ENCODE data around the gene REPS2. TPM values are rescaled to one million over a fixed set of nuclear protein-coding genes. Genes with fewer than 3 reads are reported as not detected.

Gene REPS2
- total RNA-seq, 3 donors from 2014 or later (not counting 1 experiment from before 2014, with no cell fraction given), result 0.27 to 9.2 (median 0.59) TPM

DNA sequence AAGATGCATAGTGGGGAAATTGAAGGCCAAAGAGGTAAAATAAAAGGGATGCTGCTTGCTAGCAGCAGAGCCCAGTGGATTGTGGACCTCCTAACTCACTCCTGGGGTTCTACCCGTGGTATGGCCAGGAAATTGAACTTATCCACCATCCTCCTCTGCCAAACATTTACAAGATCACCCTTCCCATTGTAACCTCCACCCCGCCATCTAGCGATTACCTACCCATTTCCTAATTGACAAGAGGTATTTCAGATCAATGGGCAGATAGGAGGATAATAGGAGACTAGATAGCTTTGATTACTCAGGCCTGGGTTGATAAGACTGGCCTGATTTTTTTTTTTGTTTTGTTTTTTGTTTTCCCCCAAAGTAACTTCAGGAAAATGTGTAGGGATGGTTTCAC, 67.8 kb downstream of the REPS2 start:
- no peaks in the 10 kb centered on the region for H3K27me3 ChIP-seq (ENCODE audit: control insufficient read depth, insufficient read depth, low read length)
- no peaks in the 10 kb centered on the region for H3K36me3 Mint-ChIP-seq
- no peaks in the 10 kb centered on the region for H3K36me3 ChIP-seq (ENCODE audit: control insufficient read depth, insufficient read depth, low read length)
- H3K4me3 ChIP-seq (ENCODE audit: low read length), result no peak overlapping the region
- intact Hi-C loops (cut with micrococcal nuclease), result no loop called here
- DNase-seq (no peak), ATAC-seq (no peak)
- H3K4me3 Mint-ChIP-seq, result no peak overlapping the region
- H3K27ac Mint-ChIP-seq, result no peak overlapping the region
- no peaks in the 10 kb centered on the region for H3K9me3 ChIP-seq (ENCODE audit: control insufficient read depth, insufficient read depth, low read length)
- no peak overlapping the region for H3K27ac ChIP-seq (ENCODE audit: low read length)
- TF ChIP-seq, protein P1, sequence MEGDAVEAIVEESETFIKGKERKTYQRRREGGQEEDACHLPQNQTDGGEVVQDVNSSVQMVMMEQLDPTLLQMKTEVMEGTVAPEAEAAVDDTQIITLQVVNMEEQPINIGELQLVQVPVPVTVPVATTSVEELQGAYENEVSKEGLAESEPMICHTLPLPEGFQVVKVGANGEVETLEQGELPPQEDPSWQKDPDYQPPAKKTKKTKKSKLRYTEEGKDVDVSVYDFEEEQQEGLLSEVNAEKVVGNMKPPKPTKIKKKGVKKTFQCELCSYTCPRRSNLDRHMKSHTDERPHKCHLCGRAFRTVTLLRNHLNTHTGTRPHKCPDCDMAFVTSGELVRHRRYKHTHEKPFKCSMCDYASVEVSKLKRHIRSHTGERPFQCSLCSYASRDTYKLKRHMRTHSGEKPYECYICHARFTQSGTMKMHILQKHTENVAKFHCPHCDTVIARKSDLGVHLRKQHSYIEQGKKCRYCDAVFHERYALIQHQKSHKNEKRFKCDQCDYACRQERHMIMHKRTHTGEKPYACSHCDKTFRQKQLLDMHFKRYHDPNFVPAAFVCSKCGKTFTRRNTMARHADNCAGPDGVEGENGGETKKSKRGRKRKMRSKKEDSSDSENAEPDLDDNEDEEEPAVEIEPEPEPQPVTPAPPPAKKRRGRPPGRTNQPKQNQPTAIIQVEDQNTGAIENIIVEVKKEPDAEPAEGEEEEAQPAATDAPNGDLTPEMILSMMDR (IDR thresholded peaks at IDR 0.05), result no peak
- 88% methylated on average over 1 of the region's 3 CpGs for WGBS (ENCODE audit: insufficient coverage)
- H3K4me1 ChIP-seq (ENCODE audit: control insufficient read depth, insufficient read depth, low read length), result no peaks in the 10 kb centered on the region
- H3K9me3 Mint-ChIP-seq, result no peaks in the 10 kb centered on the region
- H3K4me1 Mint-ChIP-seq, result no peaks in the 10 kb centered on the region
- H3K27me3 Mint-ChIP-seq (ENCODE audit: low read depth in 2 of 2), result peaks cover 0 to 20% of the 10 kb centered on the region in 2 donors

DNA sequence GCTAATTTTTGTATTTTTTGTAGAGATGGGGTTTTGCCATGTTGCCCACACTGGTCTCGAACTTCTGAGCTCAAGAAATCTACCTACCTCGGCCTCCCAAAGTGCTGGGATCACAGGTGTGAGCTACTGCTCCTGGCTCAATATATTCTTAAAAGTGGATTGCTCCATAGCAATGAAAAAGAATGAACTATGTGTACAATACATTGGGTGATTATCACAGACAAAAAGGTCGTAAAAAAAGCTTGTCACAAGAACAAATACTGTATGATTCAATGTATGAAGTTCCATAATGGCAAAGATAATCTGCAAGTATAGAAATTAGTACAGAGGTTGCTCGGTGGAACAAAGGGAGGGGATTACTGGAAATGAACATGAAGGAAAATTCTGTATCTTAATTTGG, 70.7 kb downstream of the REPS2 start:
- intact Hi-C loops (cut with micrococcal nuclease), result no loop called here
- no peaks in the 10 kb centered on the region for H3K36me3 Mint-ChIP-seq
- peaks cover 0 to 20% of the 10 kb centered on the region in 2 donors for H3K27me3 Mint-ChIP-seq (ENCODE audit: low read depth in 2 of 2)
- H3K4me3 Mint-ChIP-seq, result no peak overlapping the region
- H3K4me1 Mint-ChIP-seq, result no peaks in the 10 kb centered on the region
- H3K27ac ChIP-seq (ENCODE audit: low read length), result no peak overlapping the region
- DNase-seq (no peak), ATAC-seq (no peak)
- H3K4me1 ChIP-seq (ENCODE audit: control insufficient read depth, insufficient read depth, low read length), result no peaks in the 10 kb centered on the region
- H3K36me3 ChIP-seq (ENCODE audit: control insufficient read depth, insufficient read depth, low read length), result no peaks in the 10 kb centered on the region
- 91% methylated on average over 4 of the region's 4 CpGs for WGBS (ENCODE audit: insufficient coverage)
- H3K9me3 ChIP-seq (ENCODE audit: control insufficient read depth, insufficient read depth, low read length), result no peaks in the 10 kb centered on the region
- TF ChIP-seq, protein P1 (IDR thresholded peaks at IDR 0.05), result no peak
- H3K27ac Mint-ChIP-seq, result no peak overlapping the region
- H3K4me3 ChIP-seq (ENCODE audit: low read length), result no peak overlapping the region
- H3K27me3 ChIP-seq (ENCODE audit: control insufficient read depth, insufficient read depth, low read length), result no peaks in the 10 kb centered on the region
- H3K9me3 Mint-ChIP-seq, result no peaks in the 10 kb centered on the region

DNA sequence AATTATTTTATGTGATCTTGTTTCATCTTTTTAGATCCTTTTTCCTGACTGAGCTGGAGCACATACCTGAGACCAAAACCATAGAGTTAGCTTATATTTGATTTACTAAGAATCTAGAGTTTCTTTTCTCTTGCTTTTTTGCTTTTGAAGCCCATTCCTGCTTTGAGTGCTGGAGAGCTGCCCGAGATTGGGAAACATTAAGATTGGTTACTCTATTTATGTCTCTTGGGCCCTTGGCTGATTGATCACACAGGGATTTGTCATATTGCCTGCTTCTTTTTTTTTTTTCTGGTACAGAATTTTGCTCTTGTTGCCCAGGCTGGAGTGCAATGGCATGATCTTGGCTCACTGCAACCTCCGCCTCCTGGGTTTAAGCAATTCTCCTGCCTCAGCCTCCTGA, 73.9 kb downstream of the REPS2 start:
- ATAC-seq (no peak), DNase-seq (no peak)
- 94% methylated on average over 2 of the region's 2 CpGs for WGBS (ENCODE audit: insufficient coverage)
- H3K4me3 ChIP-seq (ENCODE audit: low read length), result no peak overlapping the region
- H3K27ac ChIP-seq (ENCODE audit: low read length), result no peak overlapping the region
- no peaks in the 10 kb centered on the region for H3K36me3 ChIP-seq (ENCODE audit: control insufficient read depth, insufficient read depth, low read length)
- intact Hi-C loops (cut with micrococcal nuclease), result no loop called here
- Mint-ChIP-seq H3K9me3 (no peaks in the 10 kb centered on the region), H3K4me3 (no peak overlapping the region), H3K36me3 (no peaks in the 10 kb centered on the region), H3K27me3 (ENCODE audit: low read depth in 2 of 2) (no peaks in the 10 kb centered on the region), H3K27ac (no peak overlapping the region), H3K4me1 (no peaks in the 10 kb centered on the region)
- no peaks in the 10 kb centered on the region for H3K9me3 ChIP-seq (ENCODE audit: control insufficient read depth, insufficient read depth, low read length)
- no peaks in the 10 kb centered on the region for H3K27me3 ChIP-seq (ENCODE audit: control insufficient read depth, insufficient read depth, low read length)
- TF ChIP-seq, protein P1 (IDR thresholded peaks at IDR 0.05), result no peak
- no peaks in the 10 kb centered on the region for H3K4me1 ChIP-seq (ENCODE audit: control insufficient read depth, insufficient read depth, low read length)
